ENCODE data around the gene NTM. TPM values are rescaled to one million over a fixed set of nuclear protein-coding genes. Genes with fewer than 3 reads are reported as not detected.

NTM gene
- total and polyA plus RNA-seq, 2 of the 8 experiments (the other 6 are each of a cell fraction or from before 2014, with no cell fraction given), result 13.4 to 20.0 TPM

- H3K79me1 ChIP-seq (ENCODE audit: low read depth, low read length), result no peaks in the 10 kb centered on the region; the same call in 1 of the 2 replicates
- no peak overlapping the region for H3K4ac ChIP-seq (replicated peaks; ENCODE audit: insufficient read length, low read depth, low read length)
- H3K23ac ChIP-seq (ENCODE audit: insufficient read length), result no peak overlapping the region
- H3K27me3 ChIP-seq (replicated peaks in 1 of 4; ENCODE audit: control insufficient read depth in 3 of 4, extremely low read depth in 1 of 4, insufficient read depth in 3 of 4, low read length in 3 of 4), result no peaks in the 10 kb centered on the region
- H3K4me2 ChIP-seq (ENCODE audit: insufficient read depth in 1 of 2, low read depth in 2 of 2, low read length in 2 of 2), result no peak overlapping the region
- H3K36me3 ChIP-seq (ENCODE audit: control insufficient read depth in 2 of 4, insufficient read depth in 4 of 4, low read length in 3 of 4), result no peaks in the 10 kb centered on the region
- no peak overlapping the region for H3K56ac ChIP-seq (replicated peaks; ENCODE audit: insufficient read length, low read depth, low read length)
- no peak overlapping the region for H2AK5ac ChIP-seq (ENCODE audit: low read depth, low read length)
- no peak overlapping the region for H3K9ac ChIP-seq (replicated peaks in 1 of 4; ENCODE audit: extremely low read depth in 1 of 4, low read depth in 3 of 4, low read length in 3 of 4)
- H2AFZ ChIP-seq (ENCODE audit: low read length), result no peak overlapping the region
- H3K23me2 ChIP-seq (ENCODE audit: low read depth, low read length), result no peaks in the 10 kb centered on the region
- H4K8ac ChIP-seq (ENCODE audit: extremely low read depth, insufficient read depth, low read length), result no peak overlapping the region
- H3K79me2 ChIP-seq (ENCODE audit: control insufficient read depth in 1 of 2, insufficient read depth in 2 of 2, low read length in 2 of 2), result no peaks in the 10 kb centered on the region
- no peak overlapping the region for H2BK15ac ChIP-seq (ENCODE audit: low read length)
- 86% methylated on average over 7 of the region's 7 CpGs; no CpG with 5 or more reads in 1 of the 2 experiments for WGBS, 2 experiments (ENCODE audit: extremely low coverage in 1 of 2, insufficient coverage in 1 of 2, insufficient read length in 1 of 2, insufficient replicate concordance in 2 of 2, low coverage in 1 of 2, low lambda C conversion rate in 2 of 2, missing lambda C conversion rate in 1 of 2)
- TF ChIP-seq TEAD4 (IDR thresholded peaks at IDR 0.05; ENCODE audit: low read depth, low read length), result no peak
- TF ChIP-seq BRCA1 (IDR thresholded peaks at IDR 0.05; ENCODE audit: low read depth, low read length), result no peak
- TF ChIP-seq SP1 (IDR thresholded peaks at IDR 0.05; ENCODE audit: low read depth, low read length), result no peak
- no peak for TF ChIP-seq EGR1 (IDR thresholded peaks at IDR 0.05; ENCODE audit: borderline replicate concordance, low read depth, low read length)
- no peak for TF ChIP-seq KDM4A (IDR thresholded peaks at IDR 0.05; ENCODE audit: low read depth, low read length, severe bottlenecking)
- no peaks in the 10 kb centered on the region for H3K9me3 ChIP-seq (ENCODE audit: insufficient read depth in 2 of 2, low read depth in 1 of 2, low read length in 1 of 2)
- CTCF ChIA-PET (ENCODE audit: partially characterized antibody), result interaction anchor here (0.8 to 1.4 kb wide), 2 partner anchors 12 to 99 kb away, joined by 3 to 4 read pairs; no protein-coding TSS in a partner anchor
- H2BK12ac ChIP-seq (ENCODE audit: low read depth, low read length), result no peak overlapping the region
- H3K27ac ChIP-seq (ENCODE audit: low read depth, low read length), result no peak overlapping the region
- no peak overlapping the region for H3K14ac ChIP-seq (ENCODE audit: insufficient read length)
- no peak overlapping the region for H3K4me3 ChIP-seq (ENCODE audit: extremely low read depth in 1 of 4, insufficient read depth in 2 of 4, low read depth in 3 of 4, low read length in 4 of 4)
- H2BK5ac ChIP-seq (ENCODE audit: low read depth, low read length), result no peak overlapping the region
- H4K5ac ChIP-seq (ENCODE audit: insufficient read length, low read depth, low read length), result no peak overlapping the region
- no peak overlapping the region for H2BK20ac ChIP-seq (ENCODE audit: low read length)
- no peak overlapping the region for H3K18ac ChIP-seq (ENCODE audit: extremely low read depth, low read length)
- FAIRE-seq (no peak), DNase-seq (ENCODE audit: low read depth in 1 of 2, low spot score in 2 of 2) (no peak)
- POLR2A ChIA-PET (ENCODE audit: partially characterized antibody), result no interaction called here
- H4K91ac ChIP-seq (replicated peaks; ENCODE audit: insufficient read length, low read length), result no peak overlapping the region
- peaks cover 0 to 4% (median 3%) of the 10 kb centered on the region in 4 experiments; a peak in 4 of 7 replicates for H3K4me1 ChIP-seq (replicated peaks in 1 of 4; ENCODE audit: control insufficient read depth in 3 of 4, insufficient read depth in 4 of 4, low read length in 3 of 4)
- no peak overlapping the region for H2BK120ac ChIP-seq (replicated peaks; ENCODE audit: low read depth, low read length)
- H4K20me1 ChIP-seq (replicated peaks in 1 of 2; ENCODE audit: control insufficient read depth in 1 of 2, insufficient read depth in 2 of 2, low read length in 2 of 2), result no peaks in the 10 kb centered on the region
These were observed 42.8 kb downstream of the NTM start for GRCh38 chr11:131413217-131413616.
